Nephron (organoid): ENCODE results near the gene TNFSF9.

ENCODE experiments used
- H3K27ac Mint-ChIP-seq, 3 experiments: 2 replicates each; pipeline ENCODE4 v1.8.0; 2020; ENCODE audit warnings: mixed read lengths in 3 of 3, mild to moderate bottlenecking in 2 of 3, moderate library complexity in 1 of 3
- H3K27me3 Mint-ChIP-seq: 2 replicates; pipeline ENCODE4 v1.8.0; 2021; ENCODE audit warnings: low read depth, mild to moderate bottlenecking, moderate library complexity, mixed read lengths
- H3K36me3 Mint-ChIP-seq: 2 replicates; pipeline ENCODE4 v1.8.0; 2020; ENCODE audit warnings: low read depth, mixed read lengths
- H3K4me1 Mint-ChIP-seq: 2 replicates; pipeline ENCODE4 v1.8.0; 2020; ENCODE audit warnings: mixed read lengths
- H3K4me3 Mint-ChIP-seq, 3 experiments: 2 replicates each; pipeline ENCODE4 v1.8.0; 2020; ENCODE audit warnings: mild to moderate bottlenecking in 3 of 3, mixed read lengths in 3 of 3, moderate library complexity in 2 of 3
- H3K9me3 Mint-ChIP-seq: 2 replicates; pipeline ENCODE4 v1.8.0; 2020; ENCODE audit warnings: mixed read lengths
- TF ChIP-seq, protein P1 (sequence below), 3 experiments: fragments of 200-600 bp; sonication (generic); IDR thresholded peaks; one replicate each; pipeline ENCODE4 v1.5.0; 2021; ENCODE audit warnings: antibody characterized with exemption in 3 of 3; ENCODE audit not compliant: unreplicated experiment in 3 of 3

Gene TNFSF9, protein sequence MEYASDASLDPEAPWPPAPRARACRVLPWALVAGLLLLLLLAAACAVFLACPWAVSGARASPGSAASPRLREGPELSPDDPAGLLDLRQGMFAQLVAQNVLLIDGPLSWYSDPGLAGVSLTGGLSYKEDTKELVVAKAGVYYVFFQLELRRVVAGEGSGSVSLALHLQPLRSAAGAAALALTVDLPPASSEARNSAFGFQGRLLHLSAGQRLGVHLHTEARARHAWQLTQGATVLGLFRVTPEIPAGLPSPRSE

DNA sequence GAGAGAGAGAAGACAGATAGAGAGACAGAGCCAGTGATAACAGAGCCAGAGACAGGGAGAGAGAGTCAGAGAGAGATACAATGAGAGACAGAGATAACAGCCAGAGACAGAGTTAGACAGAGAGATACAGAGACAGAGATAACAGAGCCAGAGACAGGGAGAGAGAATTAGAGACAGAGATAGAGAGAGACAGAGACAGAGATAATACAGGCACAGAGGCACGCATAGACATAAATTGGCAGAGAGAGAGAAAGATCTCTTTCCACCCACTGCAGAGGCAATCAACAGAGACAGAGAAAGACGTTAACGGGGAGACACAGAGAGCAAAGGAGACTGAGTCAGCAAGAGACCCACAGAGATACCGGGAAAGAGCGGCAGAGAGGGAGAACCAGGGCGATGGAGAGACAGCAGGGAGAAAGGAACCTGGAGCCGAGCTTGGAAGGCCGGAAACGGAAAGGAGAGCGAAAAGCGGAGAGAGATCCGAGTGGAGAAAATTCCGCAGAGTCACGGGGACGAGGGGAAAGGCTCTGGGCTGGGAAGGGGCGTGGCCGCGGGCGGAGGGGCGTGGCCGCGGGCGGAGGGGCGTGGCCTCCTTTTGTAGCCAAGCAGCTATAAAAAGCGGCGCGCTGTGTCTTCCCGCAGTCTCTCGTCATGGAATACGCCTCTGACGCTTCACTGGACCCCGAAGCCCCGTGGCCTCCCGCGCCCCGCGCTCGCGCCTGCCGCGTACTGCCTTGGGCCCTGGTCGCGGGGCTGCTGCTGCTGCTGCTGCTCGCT, at the start of gene TNFSF9:
TNFSF9 (plus strand) TSS at position 641 of the 777 bp plus-strand sequence; CDS start at position 652, 11 bp downstream.
- Mint-ChIP-seq H3K36me3 (no peaks in the 10 kb centered on the region), H3K27ac (peak within 1 kb of the TSS; percentile 3 to 66 (median 35)), H3K4me3 (peak within 1 kb of the TSS; percentile 86 to 89 (median 88)), H3K27me3 (peaks cover 66% of the 10 kb centered on the region), H3K9me3 (peaks cover 6% of the 10 kb centered on the region), H3K4me1 (peaks cover 28% of the 10 kb centered on the region)
- TF ChIP-seq, protein P1, sequence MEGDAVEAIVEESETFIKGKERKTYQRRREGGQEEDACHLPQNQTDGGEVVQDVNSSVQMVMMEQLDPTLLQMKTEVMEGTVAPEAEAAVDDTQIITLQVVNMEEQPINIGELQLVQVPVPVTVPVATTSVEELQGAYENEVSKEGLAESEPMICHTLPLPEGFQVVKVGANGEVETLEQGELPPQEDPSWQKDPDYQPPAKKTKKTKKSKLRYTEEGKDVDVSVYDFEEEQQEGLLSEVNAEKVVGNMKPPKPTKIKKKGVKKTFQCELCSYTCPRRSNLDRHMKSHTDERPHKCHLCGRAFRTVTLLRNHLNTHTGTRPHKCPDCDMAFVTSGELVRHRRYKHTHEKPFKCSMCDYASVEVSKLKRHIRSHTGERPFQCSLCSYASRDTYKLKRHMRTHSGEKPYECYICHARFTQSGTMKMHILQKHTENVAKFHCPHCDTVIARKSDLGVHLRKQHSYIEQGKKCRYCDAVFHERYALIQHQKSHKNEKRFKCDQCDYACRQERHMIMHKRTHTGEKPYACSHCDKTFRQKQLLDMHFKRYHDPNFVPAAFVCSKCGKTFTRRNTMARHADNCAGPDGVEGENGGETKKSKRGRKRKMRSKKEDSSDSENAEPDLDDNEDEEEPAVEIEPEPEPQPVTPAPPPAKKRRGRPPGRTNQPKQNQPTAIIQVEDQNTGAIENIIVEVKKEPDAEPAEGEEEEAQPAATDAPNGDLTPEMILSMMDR (IDR thresholded peaks at IDR 0.05; ENCODE audit: unreplicated experiment in 3 of 3) = no peak

DNA sequence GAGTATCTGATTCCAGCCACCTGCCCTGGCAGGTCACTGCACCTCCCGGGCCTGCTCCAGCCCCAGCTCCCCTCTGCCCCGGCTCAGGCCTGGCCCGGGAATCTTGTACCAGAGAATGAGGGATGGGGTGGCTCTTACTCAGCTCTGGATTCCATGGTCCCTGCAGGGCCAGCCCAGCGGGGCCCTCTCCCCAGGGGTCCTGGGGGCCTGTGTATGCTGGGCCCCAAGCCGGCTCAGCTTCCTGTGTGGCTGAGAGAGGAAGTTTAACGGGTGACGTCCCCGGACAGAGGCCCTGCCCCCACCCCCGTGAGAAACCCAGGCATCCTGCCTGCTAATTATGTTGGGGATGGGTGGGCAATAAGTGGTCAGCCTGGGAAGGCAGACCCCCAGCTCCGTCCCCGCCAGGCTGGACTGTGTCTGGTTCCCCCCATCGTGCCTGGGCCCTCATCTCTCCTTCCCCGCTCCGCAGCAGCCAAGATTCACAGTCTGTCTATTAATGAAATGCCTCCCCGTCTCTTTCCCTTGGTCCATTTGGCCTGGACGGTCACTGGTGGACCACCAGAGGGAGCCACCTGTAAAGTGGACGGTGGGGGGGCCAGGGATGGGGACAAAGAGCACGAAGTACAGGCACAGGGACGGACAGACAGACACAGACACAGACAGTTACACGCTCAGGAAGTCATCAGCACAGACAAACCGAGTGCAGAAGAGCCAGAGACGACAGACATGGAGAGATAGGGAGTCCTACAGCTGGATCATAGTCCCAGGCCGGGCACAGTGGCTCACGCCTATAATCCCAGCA, 49.1 kb upstream of the TNFSF9 start, which contains the start of gene DENND1C:
DENND1C (minus strand) TSS at position 247 of the 802 bp plus-strand sequence; CDS start at position 155, 92 bp downstream.
- H3K4me1 Mint-ChIP-seq = no peaks in the 10 kb centered on the region
- peaks cover 15% of the 10 kb centered on the region for H3K27me3 Mint-ChIP-seq
- H3K36me3 Mint-ChIP-seq = no peaks in the 10 kb centered on the region
- H3K9me3 Mint-ChIP-seq = no peaks in the 10 kb centered on the region
- H3K27ac Mint-ChIP-seq = no peak within 1 kb of the TSS
- no peak within 1 kb of the TSS for H3K4me3 Mint-ChIP-seq
- TF ChIP-seq, protein P1 (IDR thresholded peaks at IDR 0.05; ENCODE audit: unreplicated experiment in 3 of 3) = peak; percentile 26 to 55 (median 30)

DNA sequence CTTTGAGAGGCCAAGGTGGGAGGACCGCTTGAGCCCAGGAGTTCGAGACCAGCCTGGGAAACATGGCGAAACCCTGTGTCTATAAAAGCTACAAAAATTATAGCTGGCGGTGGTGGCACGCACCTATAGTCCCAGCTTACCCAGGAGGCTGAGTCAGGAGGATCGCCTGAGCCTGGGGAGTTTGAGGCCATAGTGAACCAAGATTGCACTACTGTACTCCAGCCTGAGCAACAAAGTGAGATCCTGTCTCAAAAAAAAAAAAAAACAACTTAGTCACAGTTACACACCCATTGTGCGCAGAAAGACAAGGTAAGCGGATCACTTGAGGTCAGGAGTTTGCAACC, 48.5 kb upstream of the TNFSF9 start:
- TF ChIP-seq, protein P1 (IDR thresholded peaks at IDR 0.05; ENCODE audit: unreplicated experiment in 3 of 3) = no peak
- no peak overlapping the region for H3K27ac Mint-ChIP-seq
- no peaks in the 10 kb centered on the region for H3K36me3 Mint-ChIP-seq
- no peak overlapping the region for H3K4me3 Mint-ChIP-seq
- peaks cover 15% of the 10 kb centered on the region for H3K27me3 Mint-ChIP-seq
- no peaks in the 10 kb centered on the region for H3K9me3 Mint-ChIP-seq
- no peaks in the 10 kb centered on the region for H3K4me1 Mint-ChIP-seq

DNA sequence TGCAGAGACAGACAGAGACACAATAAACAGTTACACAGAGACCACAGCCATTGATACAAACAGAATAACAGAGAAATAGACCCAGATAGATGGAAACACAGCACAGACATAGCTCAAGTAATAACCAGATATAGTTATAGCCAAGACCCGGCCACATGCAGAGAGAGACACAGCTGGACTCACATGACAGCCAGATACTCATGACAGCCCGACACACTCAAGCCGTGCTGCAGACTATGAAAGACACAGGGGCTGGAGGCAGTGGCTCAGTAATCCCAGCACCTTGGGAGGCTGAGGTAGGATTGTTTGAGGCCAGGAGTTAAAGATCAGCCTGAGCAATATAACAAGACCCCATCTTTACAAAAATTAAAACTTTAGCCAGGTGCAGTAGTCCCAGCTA, 47.6 kb upstream of the TNFSF9 start:
- no peaks in the 10 kb centered on the region for H3K9me3 Mint-ChIP-seq
- no peak overlapping the region for H3K4me3 Mint-ChIP-seq
- H3K27me3 Mint-ChIP-seq = peaks cover 15% of the 10 kb centered on the region
- no peak overlapping the region for H3K27ac Mint-ChIP-seq
- TF ChIP-seq, protein P1 (IDR thresholded peaks at IDR 0.05; ENCODE audit: unreplicated experiment in 3 of 3) = no peak
- no peaks in the 10 kb centered on the region for H3K36me3 Mint-ChIP-seq
- H3K4me1 Mint-ChIP-seq = no peaks in the 10 kb centered on the region

DNA sequence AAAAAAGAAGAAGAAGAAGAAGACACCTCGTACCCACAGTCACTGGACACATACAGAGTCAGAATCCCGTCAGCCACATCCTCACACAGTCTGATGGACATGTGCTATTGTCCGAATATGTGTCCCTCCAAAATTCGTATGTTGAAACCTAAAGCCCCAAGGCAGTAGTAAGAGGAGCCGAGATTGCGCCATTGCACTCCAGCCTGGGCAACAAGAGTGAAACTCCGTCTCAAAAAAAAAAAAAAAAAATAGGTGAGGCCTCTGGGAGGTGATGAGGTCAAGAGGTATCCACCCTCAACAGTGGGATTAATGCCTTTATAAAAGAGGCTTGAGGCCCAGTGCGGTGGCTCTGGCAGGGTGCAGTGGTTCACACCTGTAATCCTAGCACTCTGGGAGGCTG, 46.6 kb upstream of the TNFSF9 start:
- H3K27me3 Mint-ChIP-seq = peaks cover 15% of the 10 kb centered on the region
- H3K27ac Mint-ChIP-seq = no peak overlapping the region
- no peak overlapping the region for H3K4me3 Mint-ChIP-seq
- no peaks in the 10 kb centered on the region for H3K4me1 Mint-ChIP-seq
- H3K9me3 Mint-ChIP-seq = no peaks in the 10 kb centered on the region
- TF ChIP-seq, protein P1 (IDR thresholded peaks at IDR 0.05; ENCODE audit: unreplicated experiment in 3 of 3) = no peak
- no peaks in the 10 kb centered on the region for H3K36me3 Mint-ChIP-seq
